ENCODE results near the gene TUBA3D.
"Not testable (repeated sequence)": the region's sequence is repeated elsewhere in the genome, so short reads cannot be mapped to it uniquely, and the experiment has no call there.

Gene TUBA3D

DNA sequence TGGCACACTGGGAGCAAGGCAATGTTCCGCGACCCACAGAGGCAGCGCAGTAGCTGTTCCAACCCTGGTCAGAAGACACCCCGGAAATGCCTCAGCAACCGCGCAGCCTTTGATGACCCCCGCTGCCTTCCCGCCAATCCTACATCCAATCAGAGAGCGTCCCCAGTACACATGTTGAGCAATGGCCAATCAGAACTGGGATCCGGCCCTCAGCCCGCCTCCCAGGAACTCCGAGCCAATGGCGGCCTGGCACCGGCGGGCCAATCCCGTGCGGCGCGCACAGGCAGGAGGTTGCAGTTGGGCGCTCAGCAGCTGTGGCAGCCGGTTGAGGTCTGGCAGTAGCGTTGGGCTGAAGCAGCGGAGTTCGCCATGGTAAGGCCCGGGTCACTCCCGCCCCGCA, at the start of gene TUBA3D:
Gene TUBA3D, plus strand, starts transcription at position 289 of the 400 bp plus-strand sequence. Its CDS starts 81 bp downstream, at position 370.
- no peak for DNase-seq

DNA sequence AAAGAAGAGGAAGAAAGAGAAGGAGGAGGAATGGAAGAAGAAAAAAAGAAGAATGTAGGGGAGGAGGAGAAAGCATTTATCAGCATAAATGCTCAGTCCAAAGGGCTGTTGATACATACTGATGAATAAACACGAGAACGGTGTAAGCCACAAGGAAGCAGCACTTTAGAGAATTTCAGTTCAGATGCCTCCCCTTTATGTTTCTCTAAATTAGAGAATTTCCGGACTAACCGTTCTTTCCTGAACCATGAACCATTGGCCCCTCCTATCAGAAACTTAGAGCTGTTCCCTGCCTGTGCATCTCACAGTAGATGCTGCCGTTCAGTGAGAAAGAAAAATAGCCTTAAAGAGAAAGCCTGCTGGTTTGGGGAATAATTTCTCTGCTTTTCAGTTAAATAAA, 49.2 kb upstream of the TUBA3D start:
- no peak for DNase-seq

DNA sequence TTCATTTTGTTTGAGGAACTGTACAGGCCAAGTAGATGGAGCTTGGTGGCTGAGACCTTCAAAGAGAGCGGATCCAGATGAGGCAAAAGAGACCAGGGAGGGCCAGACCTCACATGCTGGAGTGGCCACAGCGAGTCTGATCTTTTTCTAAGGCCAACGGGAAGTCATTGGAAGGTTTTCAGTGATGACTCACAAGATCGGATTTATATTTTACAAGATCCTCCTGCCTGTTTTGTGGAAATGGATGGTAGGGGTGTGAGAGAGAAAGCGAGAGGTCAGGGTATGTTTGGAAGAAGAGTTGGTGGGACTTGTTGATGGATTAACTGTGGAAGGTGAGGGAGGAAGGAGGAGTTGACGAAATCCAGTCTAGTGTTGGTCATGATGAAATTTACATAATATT, 44.6 kb upstream of the TUBA3D start:
- no peak for DNase-seq

DNA sequence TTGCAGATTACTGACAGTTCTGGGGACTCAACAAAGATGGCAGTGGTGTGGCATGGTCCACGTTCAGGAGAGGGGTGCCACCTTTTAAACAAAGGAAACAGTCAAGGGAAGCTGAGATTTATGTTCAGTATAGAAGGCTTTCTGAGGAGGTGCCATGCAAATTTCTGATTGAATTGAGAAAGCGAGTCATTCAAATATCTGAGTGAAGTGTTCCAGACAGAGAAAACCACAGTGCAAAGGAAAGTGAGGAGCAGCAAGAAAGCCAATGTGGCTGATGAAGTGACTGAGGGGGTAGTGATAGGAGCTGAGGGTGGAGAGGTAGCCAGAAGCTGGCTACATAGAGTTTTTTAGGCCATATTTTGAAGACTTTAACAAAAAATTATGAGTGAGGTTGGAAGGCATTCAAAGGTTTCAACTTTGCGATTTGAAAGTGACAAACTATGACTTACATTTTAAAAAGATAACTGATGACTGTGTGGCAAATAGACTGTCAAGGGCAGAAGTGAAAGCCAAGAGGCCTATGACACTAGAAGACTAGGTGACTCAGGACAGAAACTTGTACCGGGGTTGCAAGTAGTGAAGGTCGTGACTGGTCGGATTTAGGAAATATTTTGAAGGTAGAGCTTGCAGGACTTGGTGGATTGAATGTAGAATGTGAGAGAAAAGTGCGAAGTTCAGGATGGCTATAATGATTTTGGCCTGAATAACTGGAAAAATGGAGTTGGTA, 35.0 kb upstream of the TUBA3D start:
- DNase-seq = not testable (repeated sequence)

DNA sequence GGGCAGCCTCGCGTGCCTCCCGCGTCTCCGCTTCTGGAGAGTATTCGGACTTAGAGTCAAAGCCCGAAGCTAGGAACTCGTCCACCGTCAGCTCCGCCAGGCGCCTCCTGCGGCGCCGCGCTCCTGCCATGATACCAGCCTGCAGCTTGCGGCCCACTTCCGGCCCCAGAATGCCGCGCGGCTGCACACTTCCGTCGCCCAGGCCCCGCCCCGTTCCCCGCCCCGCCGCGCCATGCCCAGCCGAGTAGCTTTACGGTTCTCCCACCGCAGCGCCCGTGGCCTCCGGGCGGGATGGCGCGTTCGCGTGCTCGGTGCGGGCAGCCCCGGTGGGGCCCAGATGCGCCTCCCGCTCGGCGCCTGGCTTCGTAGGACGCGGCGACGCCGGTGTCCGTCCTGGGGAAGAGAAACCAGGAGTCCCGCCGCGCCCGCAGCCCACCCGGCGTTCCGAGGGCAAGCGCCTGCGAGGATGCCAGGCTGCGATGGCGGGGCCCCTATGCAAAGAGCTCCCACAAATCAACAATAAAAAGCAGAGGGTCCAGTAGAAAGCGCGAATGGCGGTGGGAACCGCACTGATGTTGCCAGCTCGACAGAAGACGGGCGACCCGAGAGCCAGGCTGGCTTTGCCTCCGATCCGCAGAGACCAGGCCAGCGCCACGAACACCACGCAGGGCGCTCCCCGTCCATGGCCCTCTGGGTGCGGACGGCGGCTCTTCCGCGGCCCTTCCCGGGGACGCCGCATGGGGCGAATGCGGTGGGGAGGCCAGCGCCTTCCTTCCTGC, 31.0 kb upstream of the TUBA3D start:
- DNase-seq = not testable (repeated sequence)

DNA sequence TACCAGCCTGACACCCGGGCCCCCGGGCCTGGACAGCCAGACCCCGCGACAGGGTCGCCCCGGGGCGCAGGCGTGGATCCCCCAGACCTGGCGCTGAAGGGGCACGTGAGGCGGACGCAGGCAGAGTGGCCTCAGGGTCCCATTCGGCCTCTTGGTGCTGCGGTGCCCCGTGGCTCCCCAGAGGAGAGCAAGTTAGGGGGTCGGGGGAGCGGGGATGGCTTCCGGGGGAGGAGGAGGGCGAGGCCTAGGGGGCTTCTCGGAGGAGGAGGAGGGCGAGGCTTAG, 30.5 kb upstream of the TUBA3D start:
- not testable (repeated sequence) for DNase-seq

DNA sequence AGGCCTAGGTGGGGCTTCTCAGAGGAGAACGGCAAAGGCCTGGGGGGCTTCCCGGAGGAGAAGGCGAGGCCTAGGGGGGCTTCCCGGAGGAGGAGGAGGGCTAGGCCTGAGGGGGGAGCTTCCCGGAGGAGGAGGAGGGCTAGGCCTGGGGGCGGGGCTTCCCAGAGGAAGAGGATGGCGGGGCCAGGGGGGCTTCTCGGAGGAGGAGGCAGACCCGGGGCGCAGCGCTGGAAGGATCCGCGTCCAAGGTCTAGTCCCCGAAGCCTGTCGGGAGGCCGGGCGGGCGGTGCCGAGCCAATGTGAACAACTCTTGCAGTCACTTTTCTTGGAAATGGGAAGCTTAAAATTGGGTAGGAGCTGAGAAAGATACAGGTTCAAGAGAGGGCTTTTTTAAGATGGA, 30.0 kb upstream of the TUBA3D start:
- DNase-seq = no peak

DNA sequence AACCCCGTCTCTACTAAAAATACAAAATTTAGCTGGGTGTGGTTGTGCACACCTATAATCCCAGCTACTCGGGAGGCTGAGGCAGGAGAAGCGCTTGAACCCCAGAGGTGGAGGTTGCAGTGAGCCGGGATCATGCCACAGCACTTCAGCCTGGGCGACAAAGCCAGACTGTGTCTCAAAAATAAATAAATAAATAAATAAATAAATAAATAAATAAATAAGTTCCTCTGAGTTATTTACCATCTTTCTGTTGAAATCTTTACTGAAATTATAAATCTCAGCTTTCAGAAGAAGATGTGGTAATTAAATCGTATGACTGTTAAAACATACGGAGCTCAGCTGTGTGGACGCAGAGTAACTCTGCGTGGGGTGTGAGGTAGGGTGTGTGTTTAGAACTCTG, 27.9 kb upstream of the TUBA3D start:
- DNase-seq = not testable (repeated sequence)

DNA sequence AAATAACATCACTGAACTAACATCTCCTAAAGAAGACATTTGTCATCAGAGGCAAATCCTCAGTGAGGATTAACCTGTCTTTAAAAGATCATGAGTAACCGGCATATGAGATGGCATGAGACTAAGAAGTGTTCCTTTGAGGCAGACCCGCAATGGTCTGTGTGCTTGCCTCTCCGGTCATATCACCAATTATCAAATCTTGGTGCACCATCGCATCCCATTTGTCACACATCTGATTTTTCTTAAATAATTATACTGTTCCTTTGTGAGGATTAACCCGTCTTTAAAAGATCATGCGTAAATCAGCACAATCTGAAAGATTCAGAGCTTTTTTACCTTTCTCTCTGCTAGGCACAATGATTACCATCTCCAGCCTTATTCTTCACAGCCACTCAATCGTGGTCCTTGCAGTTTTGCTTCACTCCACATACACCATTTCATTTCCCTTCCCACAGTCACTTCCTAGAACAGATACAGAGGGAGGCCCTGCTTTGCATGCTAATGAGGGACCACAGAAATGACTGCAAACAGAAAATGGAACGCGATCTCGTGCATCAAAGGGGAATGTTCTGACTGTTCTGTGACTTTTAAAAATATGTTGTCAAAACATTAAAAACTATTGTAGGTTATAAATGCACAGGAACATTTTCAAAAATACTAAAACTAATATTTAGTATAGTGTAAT, 24.5 kb upstream of the TUBA3D start:
- DNase-seq = not testable (repeated sequence)

DNA sequence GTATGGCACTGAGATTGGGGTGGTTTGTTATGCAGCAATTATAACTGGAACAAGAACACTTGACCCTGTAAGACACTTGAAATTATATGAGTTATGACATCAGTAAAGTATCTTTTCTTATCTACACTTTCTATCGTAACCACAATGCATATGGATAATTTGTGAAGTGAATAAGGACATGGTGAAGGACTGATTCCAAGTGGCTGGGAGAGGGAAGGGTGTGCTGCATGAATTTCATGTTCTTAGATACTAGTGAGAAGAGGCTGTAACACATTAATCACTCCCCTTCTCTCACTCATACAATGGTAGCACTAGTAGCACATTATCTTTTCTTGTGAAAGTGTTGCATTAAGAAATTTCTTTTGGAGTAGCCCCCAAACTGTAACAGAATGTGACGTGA, 21.0 kb upstream of the TUBA3D start:
- DNase-seq = not testable (repeated sequence)

DNA sequence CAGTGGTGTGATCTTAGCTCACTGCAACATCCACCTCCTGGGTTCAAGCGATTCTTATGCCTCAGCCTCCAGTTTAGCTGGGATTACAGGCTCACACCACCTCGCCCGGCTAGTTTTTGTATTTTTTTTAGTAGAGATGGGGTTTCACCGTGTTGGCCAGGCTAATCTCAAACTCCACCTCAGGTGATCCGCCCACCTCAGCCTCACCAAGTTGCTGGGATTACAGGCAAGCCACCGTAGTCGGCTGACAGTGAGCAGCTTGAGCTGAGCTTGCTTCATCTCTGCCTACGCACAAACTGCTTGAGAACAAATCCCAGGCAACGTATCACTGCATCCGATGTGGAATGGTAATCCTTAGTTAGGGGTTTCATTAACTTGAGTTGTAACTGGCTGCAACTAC, 8.2 kb upstream of the TUBA3D start:
- not testable (repeated sequence) for DNase-seq

DNA sequence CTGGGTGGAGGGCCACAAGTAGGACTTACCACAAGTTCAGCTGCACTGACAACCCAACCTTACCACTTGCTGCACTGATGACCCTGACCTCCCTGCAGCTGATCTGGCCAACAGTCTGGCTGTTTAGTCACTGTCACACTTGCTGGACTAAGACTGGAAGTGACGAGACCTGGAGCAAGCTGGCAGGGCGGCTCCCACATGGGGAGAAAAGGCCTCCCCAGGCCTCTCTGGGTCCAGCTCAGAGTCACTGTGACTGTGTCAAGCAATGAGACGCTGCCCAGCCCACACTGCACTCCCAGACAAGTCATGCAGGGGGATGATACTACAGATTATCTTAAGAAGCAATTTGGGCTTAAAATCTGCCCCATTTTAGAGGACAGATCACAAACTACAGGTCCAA, 5.0 kb upstream of the TUBA3D start:
- not testable (repeated sequence) for DNase-seq

DNA sequence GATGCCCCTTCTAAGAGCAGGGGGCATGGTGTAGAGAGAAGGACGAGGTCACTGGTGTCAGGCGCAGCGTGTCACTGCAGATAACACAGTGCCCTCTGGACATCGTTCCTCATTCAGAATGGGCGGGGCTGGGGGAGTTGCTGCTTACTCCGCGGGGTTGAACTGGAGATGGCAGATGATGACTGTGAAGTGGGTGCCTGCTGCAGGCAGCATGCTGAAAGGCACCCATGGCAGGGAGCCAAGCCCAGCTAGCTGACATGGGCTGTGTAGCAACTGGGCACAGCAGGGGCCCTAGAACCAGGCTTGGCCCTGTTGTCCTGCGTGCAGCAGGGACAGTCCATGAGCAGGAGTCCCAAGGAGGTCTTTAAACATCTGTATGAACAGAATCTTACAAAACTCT, 4.3 kb upstream of the TUBA3D start:
- DNase-seq = not testable (repeated sequence)

DNA sequence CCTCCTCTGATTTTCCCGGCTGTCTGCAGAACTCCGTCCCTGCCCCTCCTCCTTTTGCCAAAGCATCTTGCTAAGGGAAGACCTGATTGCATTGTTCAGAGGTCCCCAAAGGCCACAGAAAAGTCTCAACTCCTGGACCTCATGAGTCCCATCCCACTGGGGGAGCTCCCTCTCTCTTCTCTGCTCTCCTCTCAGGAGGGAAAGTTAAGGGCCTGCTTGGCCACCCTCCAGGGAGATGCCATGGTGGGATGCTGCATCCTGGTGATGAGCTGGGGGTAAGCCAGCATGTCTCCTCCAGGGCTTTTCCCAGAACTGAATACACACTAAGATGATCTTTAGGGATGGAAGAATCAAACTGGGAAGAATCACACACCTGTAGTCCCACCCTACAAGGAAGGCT, 2.7 kb upstream of the TUBA3D start:
- not testable (repeated sequence) for DNase-seq

DNA sequence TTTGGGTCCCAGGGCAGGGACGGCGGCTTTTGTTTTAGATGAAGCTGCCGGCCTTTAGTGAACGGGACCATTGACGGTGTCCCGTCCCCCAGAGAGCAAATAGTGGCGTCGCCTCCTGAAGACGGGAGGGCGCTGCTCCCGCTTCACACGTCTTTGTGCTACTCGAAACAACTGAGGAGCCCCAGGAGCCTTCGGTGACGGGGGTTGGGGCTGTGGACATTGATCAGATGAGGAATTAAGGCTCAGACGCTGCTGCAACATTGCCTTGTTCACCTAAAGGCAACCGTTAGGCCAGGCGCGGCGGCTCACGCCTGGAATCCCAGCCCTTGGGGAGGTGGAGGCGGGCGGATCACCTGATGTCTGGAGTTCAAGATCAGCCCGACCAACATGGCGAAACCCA, 444 bp downstream of the TUBA3D start:
- DNase-seq = not testable (repeated sequence)

DNA sequence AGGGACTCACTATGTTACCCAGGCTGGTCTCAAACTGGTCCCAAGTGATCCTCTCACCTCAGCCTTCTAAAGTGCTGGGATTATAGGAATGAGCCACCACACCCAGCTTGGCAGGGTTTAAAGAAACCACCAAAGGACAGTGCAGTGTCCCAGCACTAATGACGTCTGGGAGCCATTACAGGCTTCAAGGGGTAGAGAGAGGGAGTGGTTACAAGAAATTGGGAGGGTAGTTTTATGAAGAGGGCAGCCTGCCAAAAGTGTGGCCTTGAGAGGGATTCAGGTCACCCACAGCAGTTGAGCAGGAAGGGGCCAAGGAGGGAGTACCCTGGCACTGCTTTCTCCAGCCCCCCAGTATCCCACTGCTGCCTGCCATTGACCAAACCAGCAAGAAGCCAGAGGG, 1.3 kb downstream of the TUBA3D start:
- DNase-seq = not testable (repeated sequence)

DNA sequence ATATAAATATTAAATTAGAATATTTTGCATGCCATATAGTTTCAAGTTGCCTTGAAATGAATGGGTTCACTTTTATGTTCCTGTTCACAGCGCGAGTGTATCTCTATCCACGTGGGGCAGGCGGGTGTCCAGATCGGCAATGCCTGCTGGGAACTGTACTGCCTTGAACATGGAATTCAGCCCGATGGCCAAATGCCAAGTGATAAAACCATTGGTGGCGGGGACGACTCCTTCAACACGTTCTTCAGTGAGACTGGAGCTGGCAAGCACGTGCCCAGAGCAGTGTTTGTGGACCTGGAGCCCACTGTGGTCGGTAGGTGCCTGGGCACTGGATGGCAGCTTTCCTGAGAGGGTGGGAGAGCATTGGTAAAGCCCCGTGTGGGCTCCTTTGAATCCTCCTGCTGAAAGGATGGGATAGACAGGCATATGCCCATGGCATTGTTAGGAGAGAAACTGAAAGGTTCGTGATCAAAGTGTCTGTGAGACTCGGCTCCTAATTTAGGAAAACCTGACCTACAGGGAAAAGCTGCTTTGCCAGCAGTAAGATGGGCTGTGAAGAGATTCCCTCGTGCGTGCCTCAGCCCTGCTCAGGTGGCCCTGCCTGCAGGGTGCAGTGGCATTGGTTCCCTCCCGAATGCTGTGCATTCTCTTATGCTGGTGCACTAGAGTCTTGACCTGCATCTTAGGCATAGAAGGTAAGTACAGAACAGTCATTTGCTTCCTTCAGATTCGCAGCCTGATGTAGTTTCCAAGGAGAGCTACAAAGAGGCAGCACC, 2.3 kb downstream of the TUBA3D start:
- not testable (repeated sequence) for DNase-seq

DNA sequence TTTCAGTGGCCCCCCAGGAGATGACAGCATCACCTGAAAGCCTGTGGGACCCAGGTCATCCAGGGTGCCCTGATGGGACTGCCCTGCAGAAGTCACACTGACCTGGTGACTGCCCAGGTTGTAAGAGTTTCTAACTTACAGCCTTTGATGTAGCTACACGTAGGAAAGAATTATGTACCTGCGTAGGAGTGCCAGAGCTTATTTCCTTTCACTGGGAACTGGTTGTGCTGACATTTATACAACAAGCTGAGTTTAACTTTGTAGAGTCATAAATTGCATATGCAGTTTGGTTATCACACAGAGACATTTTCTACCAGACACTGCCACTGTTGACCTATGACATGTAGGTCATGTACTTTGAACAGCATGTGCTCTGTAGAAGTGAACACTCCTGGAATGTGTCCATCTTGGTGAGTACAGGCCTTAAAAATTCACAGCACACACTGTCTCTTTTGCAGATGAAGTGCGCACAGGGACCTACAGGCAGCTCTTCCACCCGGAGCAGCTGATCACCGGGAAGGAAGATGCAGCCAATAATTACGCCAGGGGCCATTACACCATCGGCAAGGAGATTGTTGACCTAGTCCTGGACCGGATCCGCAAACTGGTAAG, 3.0 kb downstream of the TUBA3D start:
- DNase-seq = not testable (repeated sequence)

DNA sequence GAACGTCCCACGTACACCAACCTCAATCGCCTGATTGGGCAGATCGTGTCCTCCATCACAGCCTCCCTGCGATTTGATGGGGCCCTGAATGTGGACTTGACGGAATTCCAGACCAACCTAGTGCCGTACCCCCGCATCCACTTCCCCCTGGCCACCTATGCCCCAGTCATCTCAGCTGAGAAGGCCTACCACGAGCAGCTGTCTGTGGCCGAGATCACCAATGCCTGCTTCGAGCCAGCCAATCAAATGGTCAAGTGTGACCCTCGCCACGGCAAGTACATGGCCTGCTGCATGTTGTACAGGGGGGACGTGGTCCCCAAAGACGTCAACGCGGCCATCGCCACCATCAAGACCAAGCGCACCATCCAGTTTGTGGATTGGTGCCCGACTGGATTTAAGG, 4.4 kb downstream of the TUBA3D start:
- DNase-seq = not testable (repeated sequence)

DNA sequence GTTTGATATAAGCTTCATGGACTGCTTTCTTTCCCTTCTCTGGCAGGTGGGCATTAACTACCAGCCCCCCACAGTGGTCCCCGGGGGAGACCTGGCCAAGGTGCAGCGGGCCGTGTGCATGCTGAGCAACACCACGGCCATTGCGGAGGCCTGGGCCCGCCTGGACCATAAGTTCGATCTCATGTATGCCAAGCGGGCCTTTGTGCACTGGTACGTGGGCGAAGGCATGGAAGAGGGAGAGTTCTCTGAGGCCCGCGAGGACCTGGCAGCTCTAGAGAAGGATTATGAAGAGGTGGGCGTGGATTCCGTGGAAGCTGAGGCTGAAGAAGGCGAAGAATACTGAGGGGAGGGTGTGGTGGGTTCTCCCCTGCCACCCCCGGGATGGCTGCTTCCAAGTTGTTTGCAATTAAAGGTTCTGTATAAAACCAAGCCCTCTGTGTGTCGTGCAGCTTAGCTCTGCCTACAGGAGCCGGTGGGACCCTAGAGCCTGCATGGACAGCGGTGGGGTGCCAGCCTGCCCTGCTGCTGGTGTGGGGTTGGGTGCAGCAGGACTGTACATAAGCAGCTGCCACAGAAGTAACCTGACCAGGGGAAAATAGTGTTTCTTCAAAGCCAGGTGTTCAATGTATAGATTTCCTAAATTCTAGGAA, 6.7 kb downstream of the TUBA3D start:
- not testable (repeated sequence) for DNase-seq

DNA sequence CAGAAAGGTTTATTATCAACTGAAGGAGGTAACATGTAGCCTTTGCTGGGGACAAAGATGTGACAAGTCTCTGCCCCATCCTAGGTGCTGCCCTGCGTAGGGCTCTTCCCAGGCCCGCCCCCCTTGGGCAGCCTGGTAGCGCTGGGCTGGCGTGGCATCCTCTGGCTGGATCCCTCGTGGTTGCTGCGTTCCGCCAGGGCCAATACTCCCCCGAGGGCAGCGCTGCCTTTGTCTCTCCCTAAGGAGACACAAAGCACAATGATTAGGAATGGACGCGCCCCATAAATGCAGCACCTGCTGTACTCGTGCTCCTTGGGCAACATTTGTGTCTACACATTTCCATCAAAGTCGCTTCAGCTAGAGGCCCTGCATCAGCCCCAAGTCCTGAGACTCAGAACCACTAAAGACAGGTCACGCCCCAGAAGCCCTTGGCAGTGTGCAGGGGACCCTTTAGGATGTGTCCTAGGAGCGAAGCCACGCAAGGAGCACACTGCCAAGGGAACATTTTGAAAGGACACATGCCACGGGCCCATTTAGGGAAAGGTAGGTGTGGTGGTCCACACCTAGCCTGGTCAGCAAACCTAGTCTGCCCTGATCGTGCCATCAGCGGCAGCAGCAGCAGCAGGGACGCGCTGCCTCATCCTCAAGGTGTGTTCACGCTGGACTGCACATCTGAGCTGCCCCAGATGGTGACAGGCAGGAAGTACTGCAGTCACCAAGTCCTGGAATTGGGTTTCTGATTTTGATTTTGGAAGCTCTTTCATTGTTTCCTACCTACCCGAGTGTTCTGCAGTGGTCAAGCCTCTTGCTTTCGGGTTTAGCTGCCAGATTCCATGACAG, 8.3 kb downstream of the TUBA3D start:
- not testable (repeated sequence) for DNase-seq
